SK-N-SH treated with all-trans-retinoic acid at 6 μM for 48 hours (cell line): Measurements from ENCODE around the gene HAPLN2.

ENCODE experiments used
- ATAC-seq: fragments of 200-7000 bp; cut with Tn5 transposase; 3 replicates; pipeline ENCODE4 v1.9.1; 2020; ENCODE audit warnings: mild to moderate bottlenecking, moderate library complexity
- ARNTL ChIP-seq: fragments of 450-650 bp; formaldehyde crosslinking; IDR thresholded peaks from 2 replicates; pipeline ENCODE4 v1.5.0; 2020; ENCODE audit warnings: low read depth, mild to moderate bottlenecking, moderate library complexity, borderline replicate concordance
- BACH2 ChIP-seq: fragments of 250-450 bp; sonication (Bioruptor Pico); IDR thresholded peaks from 2 replicates; pipeline ENCODE4 v1.9.0; 2021; ENCODE audit warnings: mild to moderate bottlenecking, borderline replicate concordance
- CSDC2 ChIP-seq: fragments of 250-450 bp; sonication (Bioruptor Pico); IDR thresholded peaks from 2 replicates; pipeline ENCODE4 v1.5.0; 2020; ENCODE audit warnings: mild to moderate bottlenecking, moderate library complexity
- ESRRG ChIP-seq: fragments of 250-450 bp; sonication (Bioruptor Pico); IDR thresholded peaks from 2 replicates; pipeline ENCODE4 v1.6.1; 2021; ENCODE audit warnings: mild to moderate bottlenecking
- GLIS3 ChIP-seq: fragments of 250-450 bp; sonication (Bioruptor Pico); IDR thresholded peaks from 2 replicates; pipeline ENCODE4 v1.5.0; 2020; ENCODE audit warnings: mild to moderate bottlenecking, moderate library complexity
- ISL1 ChIP-seq: fragments of 250-450 bp; sonication (Bioruptor Pico); IDR thresholded peaks from 2 replicates; pipeline ENCODE4 v2.1.2; 2022; ENCODE audit warnings: mild to moderate bottlenecking, moderate library complexity
- OSR1 ChIP-seq: fragments of 250-450 bp; sonication (Bioruptor Pico); IDR thresholded peaks from 2 replicates; pipeline ENCODE4 v1.8.0; 2022; ENCODE audit warnings: moderate library complexity, mild to moderate bottlenecking, inconsistent platforms
- RARB ChIP-seq: fragments of 250-450 bp; sonication (Bioruptor Pico); IDR thresholded peaks from 2 replicates; pipeline ENCODE4 v1.8.0; 2021; ENCODE audit warnings: mild to moderate bottlenecking, moderate library complexity
- SNAI2 ChIP-seq: fragments of 250-450 bp; sonication (Bioruptor Pico); IDR thresholded peaks from 2 replicates; pipeline ENCODE4 v1.5.0; 2020; ENCODE audit warnings: mild to moderate bottlenecking, moderate library complexity
- TCF4 ChIP-seq: fragments of 250-450 bp; sonication (Bioruptor Pico); IDR thresholded peaks from 2 replicates; pipeline ENCODE4 v1.8.0; 2021; ENCODE audit warnings: mild to moderate bottlenecking, moderate library complexity, borderline replicate concordance
- TOX ChIP-seq: fragments of 250-450 bp; sonication (Bioruptor Pico); IDR thresholded peaks from 2 replicates; pipeline ENCODE4 v1.8.0; 2021; ENCODE audit warnings: mild to moderate bottlenecking, moderate library complexity, borderline replicate concordance
- ZC3H10 ChIP-seq: fragments of 250-450 bp; sonication (Bioruptor Pico); IDR thresholded peaks from 2 replicates; pipeline ENCODE4 v1.5.1; 2021; ENCODE audit warnings: mild to moderate bottlenecking, moderate library complexity
- ZFP3 ChIP-seq: fragments of 250-450 bp; sonication (Bioruptor Pico); IDR thresholded peaks from 2 replicates; pipeline ENCODE4 v1.5.0; 2020; ENCODE audit warnings: mild to moderate bottlenecking, moderate library complexity
- ZFP30 ChIP-seq: fragments of 450-650 bp; formaldehyde crosslinking; IDR thresholded peaks from 2 replicates; pipeline ENCODE4 v1.5.0; 2022; ENCODE audit warnings: mild to moderate bottlenecking, moderate library complexity
- ZNF565 ChIP-seq: fragments of 450-650 bp; formaldehyde crosslinking; conservative IDR thresholded peaks from 2 replicates; pipeline ENCODE4 v1.5.0; 2020; ENCODE audit warnings: low read depth, mild to moderate bottlenecking, moderate library complexity
- ZNF70 ChIP-seq: fragments of 450-650 bp; formaldehyde crosslinking; IDR thresholded peaks from 2 replicates; pipeline ENCODE4 v1.5.0; 2020; ENCODE audit warnings: mild to moderate bottlenecking, moderate library complexity
- ZNF8 ChIP-seq: fragments of 450-650 bp; formaldehyde crosslinking; IDR thresholded peaks from 2 replicates; pipeline ENCODE4 v1.5.0; 2020; ENCODE audit warnings: mild to moderate bottlenecking, moderate library complexity
- TF ChIP-seq, protein P1 (sequence below): fragments of 250-450 bp; sonication (Bioruptor Pico); IDR thresholded peaks from 2 replicates; pipeline ENCODE4 v1.5.0; 2020; ENCODE audit warnings: mild to moderate bottlenecking, moderate library complexity
- TF ChIP-seq, protein P2 (sequence below): fragments of 250-450 bp; sonication (Bioruptor Pico); IDR thresholded peaks from 2 replicates; pipeline ENCODE4 v1.8.0; 2020; ENCODE audit warnings: mild to moderate bottlenecking, moderate library complexity, borderline replicate concordance
- TF ChIP-seq, protein P3 (sequence below): fragments of 250-450 bp; sonication (Bioruptor Pico); IDR thresholded peaks from 2 replicates; pipeline ENCODE4 v1.5.1; 2021; ENCODE audit warnings: mild to moderate bottlenecking, moderate library complexity
- TF ChIP-seq, protein P4 (sequence below): fragments of 250-450 bp; sonication (Bioruptor Pico); IDR thresholded peaks from 2 replicates; pipeline ENCODE4 v1.8.0; 2021; ENCODE audit warnings: low read depth, mild to moderate bottlenecking, moderate library complexity, borderline replicate concordance

Gene HAPLN2

DNA sequence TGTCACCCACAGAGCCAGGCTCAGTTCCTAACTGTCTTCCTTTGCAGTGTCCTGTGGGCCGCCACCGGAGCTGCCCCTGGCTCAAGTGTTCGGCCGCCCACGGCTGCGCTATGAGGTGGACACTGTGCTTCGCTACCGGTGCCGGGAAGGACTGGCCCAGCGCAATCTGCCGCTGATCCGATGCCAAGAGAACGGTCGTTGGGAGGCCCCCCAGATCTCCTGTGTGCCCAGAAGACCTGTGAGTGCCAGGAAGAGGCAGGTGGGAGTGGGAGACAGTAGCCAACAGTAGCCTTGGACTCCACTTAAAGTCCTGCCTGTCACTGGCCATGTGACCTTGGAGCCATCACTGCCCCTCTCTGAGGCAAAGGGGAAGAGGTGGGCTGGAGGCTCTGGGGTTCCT, 39.3 kb downstream of the HAPLN2 start:
- no peak for ATAC-seq
- TF ChIP-seq GLIS3 (CRISPR knock-in tag): no peak
- TF ChIP-seq ESRRG (CRISPR knock-in tag): no peak
- no peak for TF ChIP-seq ZFP30
- TF ChIP-seq SNAI2: no peak
- TF ChIP-seq ZNF565: no peak
- TF ChIP-seq, protein P1, sequence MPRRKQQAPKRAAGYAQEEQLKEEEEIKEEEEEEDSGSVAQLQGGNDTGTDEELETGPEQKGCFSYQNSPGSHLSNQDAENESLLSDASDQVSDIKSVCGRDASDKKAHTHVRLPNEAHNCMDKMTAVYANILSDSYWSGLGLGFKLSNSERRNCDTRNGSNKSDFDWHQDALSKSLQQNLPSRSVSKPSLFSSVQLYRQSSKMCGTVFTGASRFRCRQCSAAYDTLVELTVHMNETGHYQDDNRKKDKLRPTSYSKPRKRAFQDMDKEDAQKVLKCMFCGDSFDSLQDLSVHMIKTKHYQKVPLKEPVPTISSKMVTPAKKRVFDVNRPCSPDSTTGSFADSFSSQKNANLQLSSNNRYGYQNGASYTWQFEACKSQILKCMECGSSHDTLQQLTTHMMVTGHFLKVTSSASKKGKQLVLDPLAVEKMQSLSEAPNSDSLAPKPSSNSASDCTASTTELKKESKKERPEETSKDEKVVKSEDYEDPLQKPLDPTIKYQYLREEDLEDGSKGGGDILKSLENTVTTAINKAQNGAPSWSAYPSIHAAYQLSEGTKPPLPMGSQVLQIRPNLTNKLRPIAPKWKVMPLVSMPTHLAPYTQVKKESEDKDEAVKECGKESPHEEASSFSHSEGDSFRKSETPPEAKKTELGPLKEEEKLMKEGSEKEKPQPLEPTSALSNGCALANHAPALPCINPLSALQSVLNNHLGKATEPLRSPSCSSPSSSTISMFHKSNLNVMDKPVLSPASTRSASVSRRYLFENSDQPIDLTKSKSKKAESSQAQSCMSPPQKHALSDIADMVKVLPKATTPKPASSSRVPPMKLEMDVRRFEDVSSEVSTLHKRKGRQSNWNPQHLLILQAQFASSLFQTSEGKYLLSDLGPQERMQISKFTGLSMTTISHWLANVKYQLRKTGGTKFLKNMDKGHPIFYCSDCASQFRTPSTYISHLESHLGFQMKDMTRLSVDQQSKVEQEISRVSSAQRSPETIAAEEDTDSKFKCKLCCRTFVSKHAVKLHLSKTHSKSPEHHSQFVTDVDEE (CRISPR knock-in tag): no peak
- no peak for TF ChIP-seq ZFP3 (CRISPR knock-in tag)
- no peak for TF ChIP-seq CSDC2 (CRISPR knock-in tag)
- TF ChIP-seq ISL1: no peak
- TF ChIP-seq, protein P2, sequence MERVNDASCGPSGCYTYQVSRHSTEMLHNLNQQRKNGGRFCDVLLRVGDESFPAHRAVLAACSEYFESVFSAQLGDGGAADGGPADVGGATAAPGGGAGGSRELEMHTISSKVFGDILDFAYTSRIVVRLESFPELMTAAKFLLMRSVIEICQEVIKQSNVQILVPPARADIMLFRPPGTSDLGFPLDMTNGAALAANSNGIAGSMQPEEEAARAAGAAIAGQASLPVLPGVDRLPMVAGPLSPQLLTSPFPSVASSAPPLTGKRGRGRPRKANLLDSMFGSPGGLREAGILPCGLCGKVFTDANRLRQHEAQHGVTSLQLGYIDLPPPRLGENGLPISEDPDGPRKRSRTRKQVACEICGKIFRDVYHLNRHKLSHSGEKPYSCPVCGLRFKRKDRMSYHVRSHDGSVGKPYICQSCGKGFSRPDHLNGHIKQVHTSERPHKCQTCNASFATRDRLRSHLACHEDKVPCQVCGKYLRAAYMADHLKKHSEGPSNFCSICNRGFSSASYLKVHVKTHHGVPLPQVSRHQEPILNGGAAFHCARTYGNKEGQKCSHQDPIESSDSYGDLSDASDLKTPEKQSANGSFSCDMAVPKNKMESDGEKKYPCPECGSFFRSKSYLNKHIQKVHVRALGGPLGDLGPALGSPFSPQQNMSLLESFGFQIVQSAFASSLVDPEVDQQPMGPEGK: no peak
- no peak for TF ChIP-seq TCF4 (CRISPR knock-in tag)
- TF ChIP-seq ZNF70: no peak
- no peak for TF ChIP-seq RARB (CRISPR knock-in tag)
- TF ChIP-seq ZC3H10 (CRISPR knock-in tag): no peak
- TF ChIP-seq, protein P3, sequence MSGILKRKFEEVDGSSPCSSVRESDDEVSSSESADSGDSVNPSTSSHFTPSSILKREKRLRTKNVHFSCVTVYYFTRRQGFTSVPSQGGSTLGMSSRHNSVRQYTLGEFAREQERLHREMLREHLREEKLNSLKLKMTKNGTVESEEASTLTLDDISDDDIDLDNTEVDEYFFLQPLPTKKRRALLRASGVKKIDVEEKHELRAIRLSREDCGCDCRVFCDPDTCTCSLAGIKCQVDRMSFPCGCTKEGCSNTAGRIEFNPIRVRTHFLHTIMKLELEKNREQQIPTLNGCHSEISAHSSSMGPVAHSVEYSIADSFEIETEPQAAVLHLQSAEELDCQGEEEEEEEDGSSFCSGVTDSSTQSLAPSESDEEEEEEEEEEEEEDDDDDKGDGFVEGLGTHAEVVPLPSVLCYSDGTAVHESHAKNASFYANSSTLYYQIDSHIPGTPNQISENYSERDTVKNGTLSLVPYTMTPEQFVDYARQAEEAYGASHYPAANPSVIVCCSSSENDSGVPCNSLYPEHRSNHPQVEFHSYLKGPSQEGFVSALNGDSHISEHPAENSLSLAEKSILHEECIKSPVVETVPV (CRISPR knock-in tag): no peak
- TF ChIP-seq, protein P4, sequence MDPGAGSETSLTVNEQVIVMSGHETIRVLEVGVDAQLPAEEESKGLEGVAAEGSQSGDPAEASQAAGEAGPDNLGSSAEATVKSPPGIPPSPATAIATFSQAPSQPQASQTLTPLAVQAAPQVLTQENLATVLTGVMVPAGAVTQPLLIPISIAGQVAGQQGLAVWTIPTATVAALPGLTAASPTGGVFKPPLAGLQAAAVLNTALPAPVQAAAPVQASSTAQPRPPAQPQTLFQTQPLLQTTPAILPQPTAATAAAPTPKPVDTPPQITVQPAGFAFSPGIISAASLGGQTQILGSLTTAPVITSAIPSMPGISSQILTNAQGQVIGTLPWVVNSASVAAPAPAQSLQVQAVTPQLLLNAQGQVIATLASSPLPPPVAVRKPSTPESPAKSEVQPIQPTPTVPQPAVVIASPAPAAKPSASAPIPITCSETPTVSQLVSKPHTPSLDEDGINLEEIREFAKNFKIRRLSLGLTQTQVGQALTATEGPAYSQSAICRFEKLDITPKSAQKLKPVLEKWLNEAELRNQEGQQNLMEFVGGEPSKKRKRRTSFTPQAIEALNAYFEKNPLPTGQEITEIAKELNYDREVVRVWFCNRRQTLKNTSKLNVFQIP (CRISPR knock-in tag): no peak
- no peak for TF ChIP-seq OSR1 (CRISPR knock-in tag)
- TF ChIP-seq ARNTL (CRISPR knock-in tag): no peak

DNA sequence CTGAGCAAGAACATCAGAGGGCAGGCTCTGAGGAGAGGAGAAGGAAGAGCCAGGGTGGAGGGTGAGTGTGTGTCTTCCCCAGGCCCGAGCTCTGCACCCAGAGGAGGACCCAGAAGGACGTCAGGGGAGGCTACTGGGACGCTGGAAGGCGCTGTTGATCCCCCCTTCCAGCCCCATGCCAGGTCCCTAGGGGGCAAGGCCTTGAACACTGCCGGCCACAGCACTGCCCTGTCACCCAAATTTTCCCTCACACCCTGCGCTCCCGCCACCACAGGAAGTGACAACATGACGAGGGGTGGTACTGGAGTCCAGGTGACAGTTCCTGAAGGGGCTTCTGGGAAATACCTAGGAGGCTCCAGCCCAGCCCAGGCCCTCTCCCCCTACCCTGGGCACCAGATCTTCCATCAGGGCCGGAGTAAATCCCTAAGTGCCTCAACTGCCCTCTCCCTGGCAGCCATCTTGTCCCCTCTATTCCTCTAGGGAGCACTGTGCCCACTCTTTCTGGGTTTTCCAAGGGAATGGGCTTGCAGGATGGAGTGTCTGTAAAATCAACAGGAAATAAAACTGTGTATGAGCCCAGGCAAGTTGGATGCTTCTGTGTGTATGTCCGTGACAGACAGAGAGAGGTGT, 39.8 kb downstream of the HAPLN2 start:
- no peak for TF ChIP-seq ZC3H10 (CRISPR knock-in tag)
- no peak for TF ChIP-seq ZNF8
- TF ChIP-seq TCF4 (CRISPR knock-in tag): no peak
- TF ChIP-seq, protein P3 (CRISPR knock-in tag): no peak
- no peak for ATAC-seq

DNA sequence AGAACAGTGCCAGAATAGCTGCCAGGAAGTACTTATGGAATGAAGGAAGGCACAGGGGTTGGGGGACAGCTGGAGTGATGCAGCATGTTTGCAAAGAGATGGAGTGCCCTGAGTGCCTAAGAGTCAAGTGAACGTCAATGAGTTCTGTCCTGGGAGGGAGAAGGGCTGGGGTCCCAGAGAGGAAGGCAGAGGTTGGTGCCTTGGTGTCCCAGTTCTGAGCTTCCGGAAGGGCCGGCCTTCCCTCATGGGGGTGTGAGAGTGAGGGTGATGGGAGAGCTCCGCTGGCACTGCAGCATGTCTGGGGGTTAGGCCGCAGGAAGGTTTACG, 40.4 kb downstream of the HAPLN2 start:
- no peak for ATAC-seq
- TF ChIP-seq ZNF565 (no peak), TOX (CRISPR knock-in tag) (no peak), ZC3H10 (CRISPR knock-in tag) (no peak), BACH2 (no peak), ZFP3 (CRISPR knock-in tag) (no peak), ISL1 (no peak), ESRRG (CRISPR knock-in tag) (no peak), RARB (CRISPR knock-in tag) (no peak), ARNTL (CRISPR knock-in tag) (no peak), SNAI2 (no peak), OSR1 (CRISPR knock-in tag) (no peak)
- TF ChIP-seq, protein P4 (CRISPR knock-in tag): no peak
- TF ChIP-seq, protein P2: no peak
